Nephron progenitor cell (in vitro differentiated cells): ENCODE results near the gene GSTCD.
A peak's percentile ranks its signal among the peaks of the same experiment; 100 is the strongest.

Experiments
- DNase-seq: peaks from one replicate; pipeline ENCODE4 v3.0.0; 2021
- H3K27ac Mint-ChIP-seq: 2 replicates; pipeline ENCODE4 v1.8.0; 2021; ENCODE audit warnings: mild to moderate bottlenecking, moderate library complexity, mixed read lengths
- H3K27me3 Mint-ChIP-seq: 2 replicates; pipeline ENCODE4 v1.8.0; 2021; ENCODE audit warnings: mild to moderate bottlenecking, low read depth, mixed read lengths; ENCODE audit not compliant: poor library complexity
- H3K36me3 Mint-ChIP-seq: 2 replicates; pipeline ENCODE4 v1.8.0; 2021; ENCODE audit warnings: low read depth, mixed read lengths
- H3K4me1 Mint-ChIP-seq: 2 replicates; pipeline ENCODE4 v1.8.0; 2021; ENCODE audit warnings: mixed read lengths
- H3K4me3 Mint-ChIP-seq: 2 replicates; pipeline ENCODE4 v1.8.0; 2021; ENCODE audit warnings: mild to moderate bottlenecking, moderate library complexity, mixed read lengths
- H3K9me3 Mint-ChIP-seq: 2 replicates; pipeline ENCODE4 v1.8.0; 2021; ENCODE audit warnings: mild to moderate bottlenecking, moderate library complexity, mixed read lengths
- CTCF ChIP-seq: fragments of 200-600 bp; sonication (generic); IDR thresholded peaks from 2 replicates; pipeline ENCODE4 v1.5.0; 2021; ENCODE audit warnings: antibody characterized with exemption

Gene GSTCD

GRCh38 chr4:105708181-105709080 lies at the start of gene GSTCD, which contains the start of gene INTS12:
Gene GSTCD (plus strand): TSS chr4:105708784. CDS start chr4:105717614, 8,830 bp downstream.
Gene INTS12 (minus strand): TSS chr4:105708689. CDS start chr4:105700005, 8,684 bp downstream.
- Mint-ChIP-seq H3K9me3 (peaks cover 11% of the 10 kb centered on the region), H3K4me3 (peak within 1 kb of the TSS; percentile 94), H3K36me3 (peaks cover 25% of the 10 kb centered on the region), H3K27ac (peak within 1 kb of the TSS; percentile 99), H3K4me1 (peaks cover 29% of the 10 kb centered on the region), H3K27me3 (no peaks in the 10 kb centered on the region)
- TF ChIP-seq CTCF = no peak
- peak; percentile 93 for DNase-seq

- H3K27me3 Mint-ChIP-seq = peaks cover 13% of the 10 kb centered on the region
- no peak for TF ChIP-seq CTCF
- H3K36me3 Mint-ChIP-seq = no peaks in the 10 kb centered on the region
- H3K4me1 Mint-ChIP-seq = no peaks in the 10 kb centered on the region
- no peak for DNase-seq
- no peak overlapping the region for H3K4me3 Mint-ChIP-seq
- H3K27ac Mint-ChIP-seq = no peak overlapping the region
- no peaks in the 10 kb centered on the region for H3K9me3 Mint-ChIP-seq
Observed at GRCh38 chr4:105659190-105659589, 49.4 kb upstream of the GSTCD start.

- no peaks in the 10 kb centered on the region for H3K36me3 Mint-ChIP-seq
- peaks cover 5% of the 10 kb centered on the region for H3K27me3 Mint-ChIP-seq
- no peak for TF ChIP-seq CTCF
- H3K4me3 Mint-ChIP-seq = no peak overlapping the region
- H3K4me1 Mint-ChIP-seq = no peaks in the 10 kb centered on the region
- H3K9me3 Mint-ChIP-seq = no peaks in the 10 kb centered on the region
- no peak for DNase-seq
- H3K27ac Mint-ChIP-seq = no peak overlapping the region
Observed at GRCh38 chr4:105661028-105661427, 47.6 kb upstream of the GSTCD start.

- Mint-ChIP-seq H3K4me3 (no peak overlapping the region), H3K4me1 (no peaks in the 10 kb centered on the region), H3K27ac (no peak overlapping the region), H3K9me3 (no peaks in the 10 kb centered on the region), H3K27me3 (peaks cover 10% of the 10 kb centered on the region), H3K36me3 (no peaks in the 10 kb centered on the region)
- no peak for TF ChIP-seq CTCF
- no peak for DNase-seq
Observed at GRCh38 chr4:105662935-105663675, 45.5 kb upstream of the GSTCD start.

GRCh38 chr4:105666693-105667092 lies 41.9 kb upstream of the GSTCD start:
- Mint-ChIP-seq H3K4me3 (no peak overlapping the region), H3K27ac (no peak overlapping the region), H3K9me3 (no peaks in the 10 kb centered on the region), H3K4me1 (no peaks in the 10 kb centered on the region), H3K27me3 (peaks cover 16% of the 10 kb centered on the region), H3K36me3 (no peaks in the 10 kb centered on the region)
- no peak for TF ChIP-seq CTCF
- no peak for DNase-seq
